Stimulated activated memory B cell treated with anti-CD40 and anti-IgM and Interleukin-4, amounts not matched to agents 10 μg/mL and 1 μg/mL and 100 μg/mL, for 72 hours (primary cell): Measurements from ENCODE around the gene NAALADL2.

ENCODE experiments used
- ATAC-seq: fragments of 150-1000 bp; cut with Tn5 transposase; 2 replicates; pipeline ENCODE4 v1.10.0; 2021
- H3K27ac Mint-ChIP-seq: one replicate; pipeline ENCODE4 v1.8.0; 2022; ENCODE audit warnings: mild to moderate bottlenecking, mixed read lengths
- H3K27me3 Mint-ChIP-seq: one replicate; pipeline ENCODE4 v1.8.0; 2022; ENCODE audit warnings: mixed read lengths
- H3K36me3 Mint-ChIP-seq: one replicate; pipeline ENCODE4 v1.8.0; 2022; ENCODE audit warnings: mixed read lengths
- H3K4me1 Mint-ChIP-seq: one replicate; pipeline ENCODE4 v1.8.0; 2022; ENCODE audit warnings: mixed read lengths
- H3K4me3 Mint-ChIP-seq: one replicate; pipeline ENCODE4 v1.8.0; 2022; ENCODE audit warnings: mild to moderate bottlenecking, moderate library complexity, mixed read lengths
- H3K9me3 Mint-ChIP-seq: one replicate; pipeline ENCODE4 v1.8.0; 2022; ENCODE audit warnings: mixed read lengths

The NAALADL2 gene

DNA sequence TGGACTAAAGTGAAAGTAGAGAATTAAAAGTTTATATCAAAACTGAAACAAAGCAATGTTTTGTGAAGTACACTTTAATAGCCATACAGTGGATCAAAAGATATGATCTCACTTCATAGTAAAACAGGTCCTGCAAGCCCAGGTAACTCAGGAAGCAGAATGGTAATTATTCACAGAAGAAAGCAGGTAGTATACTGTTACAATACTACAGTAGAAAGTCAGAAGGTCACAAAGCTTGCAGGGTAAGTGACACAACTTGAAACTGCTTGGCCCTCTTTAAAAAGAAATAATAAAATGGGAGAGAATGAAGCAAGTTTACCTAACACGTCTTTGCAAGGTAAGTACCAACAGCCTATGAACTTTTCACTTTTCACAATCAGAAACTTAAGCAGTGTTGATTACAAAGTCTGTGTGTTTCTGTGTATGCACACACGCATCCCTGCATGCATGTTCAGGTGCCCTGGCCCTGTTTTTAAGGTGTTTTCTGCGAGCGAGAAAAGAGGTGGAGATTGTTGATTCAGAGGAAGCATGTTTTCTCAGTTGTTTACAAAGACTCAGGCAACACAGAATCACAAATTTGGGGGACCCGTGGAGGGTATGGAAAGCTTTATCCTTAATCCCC, at the start of gene NAALADL2:
Gene NAALADL2, plus strand, starts transcription at position 221 of the 622 bp plus-strand sequence.
- peaks cover under 1% of the 10 kb centered on the region for H3K9me3 Mint-ChIP-seq
- H3K4me3 Mint-ChIP-seq, result no peak within 1 kb of the TSS
- no peak for ATAC-seq
- H3K4me1 Mint-ChIP-seq, result no peaks in the 10 kb centered on the region
- no peaks in the 10 kb centered on the region for H3K27me3 Mint-ChIP-seq
- no peak within 1 kb of the TSS for H3K27ac Mint-ChIP-seq
- H3K36me3 Mint-ChIP-seq, result no peaks in the 10 kb centered on the region

DNA sequence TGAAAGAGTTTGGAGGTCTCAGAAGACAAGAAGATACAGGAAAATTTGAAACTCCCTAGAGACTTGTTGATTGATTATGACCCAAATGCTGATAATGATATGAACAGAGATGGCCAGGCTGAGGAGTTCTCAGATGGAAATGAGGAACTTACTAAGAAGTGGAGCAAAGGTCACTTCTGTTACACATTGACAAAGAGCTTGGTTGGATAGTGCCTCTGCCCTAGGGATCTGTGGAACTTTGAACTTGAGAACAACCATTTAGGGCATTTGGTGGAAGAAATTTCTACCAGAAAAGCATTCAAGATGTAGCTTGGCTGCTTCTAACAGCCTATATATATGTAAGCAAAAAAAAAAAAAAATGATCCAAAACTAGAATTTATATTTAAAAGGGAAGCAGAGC, 48.9 kb upstream of the NAALADL2 start:
- H3K36me3 Mint-ChIP-seq, result no peaks in the 10 kb centered on the region
- no peaks in the 10 kb centered on the region for H3K4me1 Mint-ChIP-seq
- H3K27ac Mint-ChIP-seq, result no peak overlapping the region
- no peak overlapping the region for H3K4me3 Mint-ChIP-seq
- ATAC-seq, result no peak
- no peaks in the 10 kb centered on the region for H3K27me3 Mint-ChIP-seq
- peaks cover 9% of the 10 kb centered on the region for H3K9me3 Mint-ChIP-seq

DNA sequence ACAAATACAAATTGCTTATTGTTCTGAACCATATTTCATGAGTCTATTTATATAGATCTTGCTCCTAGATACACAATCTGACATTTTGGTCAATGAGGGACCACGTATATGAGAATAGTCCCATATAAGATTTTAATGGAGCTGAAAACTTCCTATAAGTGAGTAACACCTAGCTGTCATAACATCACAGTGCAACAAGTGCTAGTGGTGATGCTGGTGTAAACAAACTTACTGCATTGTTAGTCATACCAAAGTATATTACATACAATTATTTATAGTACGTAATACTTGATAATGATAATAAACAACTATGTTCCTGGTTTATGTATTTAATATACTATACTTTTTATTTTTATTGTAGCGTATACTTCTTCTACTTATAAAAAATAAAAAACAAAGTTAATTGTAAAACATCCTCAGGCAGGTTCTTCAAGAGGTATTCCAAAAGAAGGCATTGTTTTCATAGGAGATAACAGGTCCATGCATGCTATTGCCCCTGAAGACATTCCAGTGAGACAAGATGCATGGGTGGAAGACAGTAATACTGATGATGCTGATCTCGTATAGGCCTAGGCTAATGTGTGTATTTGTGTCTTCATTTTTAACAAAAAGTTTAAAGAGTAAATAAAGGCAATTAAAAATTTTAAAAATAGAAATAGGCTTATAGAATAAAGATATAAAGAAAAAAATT, 46.8 kb upstream of the NAALADL2 start:
- Mint-ChIP-seq H3K36me3 (no peaks in the 10 kb centered on the region), H3K4me3 (no peak overlapping the region), H3K4me1 (no peaks in the 10 kb centered on the region), H3K9me3 (peaks cover 9% of the 10 kb centered on the region), H3K27me3 (no peaks in the 10 kb centered on the region), H3K27ac (no peak overlapping the region)
- ATAC-seq, result no peak

DNA sequence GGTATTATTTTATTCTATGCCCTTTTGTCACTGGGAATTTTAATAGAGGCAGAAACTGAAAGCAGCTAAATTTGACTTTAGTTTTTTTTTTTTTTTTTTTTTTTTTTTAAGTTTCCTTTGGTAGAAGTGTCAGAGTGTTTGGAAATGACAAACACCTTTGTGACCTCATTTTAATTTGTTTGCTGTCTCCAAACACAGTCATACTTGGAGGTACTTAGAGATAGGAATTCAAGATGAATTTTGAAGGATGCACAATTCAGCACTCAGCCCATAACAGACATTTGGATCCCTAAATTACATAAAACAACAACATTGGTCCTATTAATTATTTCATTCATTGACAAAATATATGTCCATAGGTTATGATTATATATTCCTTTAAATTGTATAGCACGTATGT, 43.4 kb upstream of the NAALADL2 start:
- H3K4me1 Mint-ChIP-seq, result no peaks in the 10 kb centered on the region
- ATAC-seq, result no peak
- peaks cover 3% of the 10 kb centered on the region for H3K9me3 Mint-ChIP-seq
- H3K27ac Mint-ChIP-seq, result no peak overlapping the region
- no peaks in the 10 kb centered on the region for H3K36me3 Mint-ChIP-seq
- no peak overlapping the region for H3K4me3 Mint-ChIP-seq
- H3K27me3 Mint-ChIP-seq, result no peaks in the 10 kb centered on the region

DNA sequence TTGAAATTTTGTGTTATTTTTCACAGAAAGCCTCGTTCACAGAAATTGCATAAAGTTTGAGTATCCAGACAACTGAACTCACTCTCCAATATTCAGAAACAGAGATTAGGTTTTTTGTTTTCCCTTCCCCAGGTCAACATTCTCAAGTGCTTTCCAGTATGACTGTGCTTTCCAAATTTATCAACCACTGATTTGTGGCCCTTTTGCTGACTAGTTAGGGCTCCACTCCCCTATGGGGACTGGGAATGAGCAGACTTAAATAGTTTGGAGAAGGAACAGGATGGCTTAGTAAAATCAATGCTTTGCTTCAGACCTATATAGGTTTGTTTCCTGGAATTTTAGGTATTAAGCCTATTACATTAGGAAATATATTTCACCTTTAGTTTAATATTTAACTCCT, 38.2 kb upstream of the NAALADL2 start:
- H3K4me1 Mint-ChIP-seq, result no peaks in the 10 kb centered on the region
- ATAC-seq, result no peak
- H3K9me3 Mint-ChIP-seq, result peaks cover 2% of the 10 kb centered on the region
- no peak overlapping the region for H3K4me3 Mint-ChIP-seq
- H3K36me3 Mint-ChIP-seq, result no peaks in the 10 kb centered on the region
- no peak overlapping the region for H3K27ac Mint-ChIP-seq
- no peaks in the 10 kb centered on the region for H3K27me3 Mint-ChIP-seq

DNA sequence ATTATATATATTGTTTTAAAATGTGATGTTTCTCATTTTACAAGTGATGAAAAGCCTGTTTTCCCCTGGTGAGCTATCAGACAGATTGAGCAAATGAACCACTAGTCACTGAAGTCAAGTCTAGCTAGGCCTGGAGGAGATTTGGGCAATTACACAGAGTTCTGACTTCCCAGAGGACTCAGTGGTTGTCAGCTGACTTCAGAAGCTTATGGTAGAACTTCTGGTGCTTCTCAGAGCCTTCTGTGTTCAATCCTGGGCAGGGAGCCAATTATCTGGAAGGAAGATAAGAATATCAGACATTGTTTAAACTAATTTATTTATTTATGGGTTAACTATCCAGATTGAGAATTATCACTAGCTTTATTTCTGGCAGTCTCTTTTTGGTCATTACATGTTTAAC, 37.7 kb upstream of the NAALADL2 start:
- no peak for ATAC-seq
- H3K9me3 Mint-ChIP-seq, result peaks cover 5% of the 10 kb centered on the region
- H3K4me1 Mint-ChIP-seq, result no peaks in the 10 kb centered on the region
- H3K27me3 Mint-ChIP-seq, result no peaks in the 10 kb centered on the region
- no peaks in the 10 kb centered on the region for H3K36me3 Mint-ChIP-seq
- H3K4me3 Mint-ChIP-seq, result no peak overlapping the region
- H3K27ac Mint-ChIP-seq, result no peak overlapping the region

DNA sequence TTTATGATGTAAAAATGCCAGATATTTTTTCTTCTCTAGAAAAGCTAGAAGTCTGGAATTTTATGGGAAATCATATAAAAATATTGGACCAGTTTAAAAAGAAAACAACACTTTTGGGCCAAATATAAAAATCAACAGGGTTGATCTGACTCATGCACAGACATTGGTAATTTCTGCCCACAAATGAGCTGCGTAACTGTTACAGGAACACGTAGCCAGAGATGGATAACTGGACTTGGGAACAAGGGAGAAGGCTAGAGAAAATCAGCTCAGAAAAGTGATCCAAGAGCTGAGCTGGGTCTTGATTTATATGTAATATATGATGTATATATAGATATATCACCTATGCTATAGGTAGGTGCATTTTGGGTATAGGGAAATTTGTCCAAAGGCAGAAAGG, 36.8 kb upstream of the NAALADL2 start:
- Mint-ChIP-seq H3K4me3 (no peak overlapping the region), H3K9me3 (peaks cover 5% of the 10 kb centered on the region), H3K27me3 (no peaks in the 10 kb centered on the region), H3K4me1 (no peaks in the 10 kb centered on the region), H3K27ac (no peak overlapping the region), H3K36me3 (no peaks in the 10 kb centered on the region)
- ATAC-seq, result no peak

DNA sequence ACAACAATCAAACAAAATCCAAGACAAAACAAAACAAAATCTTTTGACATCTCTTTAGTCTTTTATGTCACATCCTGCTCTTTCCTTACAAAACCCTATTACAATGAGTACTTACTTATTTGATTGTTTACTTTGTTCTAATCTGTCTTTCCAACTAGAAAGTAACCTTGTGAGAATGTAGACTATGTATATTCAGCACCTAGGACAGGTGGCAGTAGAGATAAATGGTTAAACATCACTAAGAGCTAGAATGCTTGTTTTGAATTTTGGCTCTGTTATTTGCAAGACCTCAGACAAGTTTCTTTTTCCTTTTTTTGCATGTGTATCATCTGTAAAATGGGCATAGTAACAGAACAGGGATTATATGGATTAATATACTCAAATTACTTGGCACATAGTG, 33.1 kb upstream of the NAALADL2 start:
- no peaks in the 10 kb centered on the region for H3K27me3 Mint-ChIP-seq
- peaks cover 8% of the 10 kb centered on the region for H3K9me3 Mint-ChIP-seq
- no peak for ATAC-seq
- H3K27ac Mint-ChIP-seq, result no peak overlapping the region
- no peaks in the 10 kb centered on the region for H3K36me3 Mint-ChIP-seq
- H3K4me3 Mint-ChIP-seq, result no peak overlapping the region
- no peaks in the 10 kb centered on the region for H3K4me1 Mint-ChIP-seq

DNA sequence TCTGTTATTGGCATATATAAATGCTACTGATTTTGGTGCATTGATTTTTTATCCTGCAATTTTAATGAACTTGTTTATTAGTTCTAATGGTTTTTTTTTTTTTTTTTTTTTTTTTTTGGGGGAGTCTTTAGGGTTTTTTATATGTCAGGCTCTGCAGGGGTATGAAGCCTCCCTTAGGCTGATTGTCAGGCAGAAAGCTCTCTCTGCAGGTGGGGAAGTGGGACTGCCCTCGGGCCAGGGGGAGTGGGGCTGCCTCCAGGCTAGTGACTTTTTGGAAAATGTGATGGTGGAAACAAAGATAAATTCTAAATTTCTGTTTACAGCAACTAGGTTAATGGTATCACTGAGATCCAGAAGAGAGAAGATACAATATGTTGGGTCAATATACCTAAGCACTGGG, 14.4 kb upstream of the NAALADL2 start:
- Mint-ChIP-seq H3K27me3 (no peaks in the 10 kb centered on the region), H3K9me3 (no peaks in the 10 kb centered on the region), H3K4me3 (no peak overlapping the region), H3K36me3 (no peaks in the 10 kb centered on the region), H3K27ac (no peak overlapping the region), H3K4me1 (no peaks in the 10 kb centered on the region)
- no peak for ATAC-seq

DNA sequence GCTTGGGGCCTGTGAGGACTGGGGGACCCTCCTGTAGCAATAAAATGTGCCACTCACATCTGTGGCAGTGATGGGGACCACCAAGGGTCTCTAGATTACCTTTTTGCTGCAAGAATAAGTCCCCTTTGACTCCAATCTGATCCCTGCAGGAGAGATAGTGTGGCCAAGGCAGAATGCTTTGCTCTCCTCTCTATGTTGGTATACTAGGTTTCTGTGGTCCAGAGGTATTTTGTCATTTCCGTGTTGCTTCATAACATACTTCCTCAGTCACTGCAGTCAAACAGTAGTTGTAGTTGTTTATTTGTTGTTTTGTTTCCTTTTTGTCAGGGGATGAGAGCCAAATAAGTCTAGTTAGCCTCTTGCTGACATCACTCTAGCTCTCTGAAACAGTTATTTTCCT, 13.1 kb upstream of the NAALADL2 start:
- Mint-ChIP-seq H3K4me3 (no peak overlapping the region), H3K27me3 (no peaks in the 10 kb centered on the region)
- ATAC-seq, result no peak

DNA sequence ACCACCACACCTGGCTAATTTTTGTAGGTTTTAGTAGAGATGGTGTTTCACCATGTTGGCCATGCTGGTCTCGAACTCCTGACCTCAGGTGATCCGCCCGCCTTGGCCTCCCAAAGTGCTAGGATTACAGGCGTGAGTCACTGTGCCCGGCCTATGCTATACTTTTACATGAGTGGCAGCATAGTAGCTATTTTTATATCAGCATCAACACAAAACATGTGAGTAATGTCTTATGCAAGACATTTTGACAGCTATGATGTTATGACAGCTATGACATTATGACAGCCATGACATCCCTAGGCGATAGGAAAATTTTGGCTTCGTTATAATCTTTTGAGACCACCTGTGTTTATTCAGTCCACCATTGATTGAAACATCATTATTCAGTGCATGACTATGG, 4.1 kb upstream of the NAALADL2 start:
- Mint-ChIP-seq H3K9me3 (peaks cover 9% of the 10 kb centered on the region), H3K4me3 (no peak overlapping the region), H3K36me3 (no peaks in the 10 kb centered on the region), H3K27ac (no peak overlapping the region), H3K4me1 (no peaks in the 10 kb centered on the region), H3K27me3 (no peaks in the 10 kb centered on the region)
- no peak for ATAC-seq

More for the DNA sequence above, 13.1 kb upstream of the NAALADL2 start:
- Mint-ChIP-seq H3K4me1 (no peaks in the 10 kb centered on the region), H3K9me3 (peaks cover 2% of the 10 kb centered on the region), H3K27ac (no peak overlapping the region), H3K36me3 (no peaks in the 10 kb centered on the region)

DNA sequence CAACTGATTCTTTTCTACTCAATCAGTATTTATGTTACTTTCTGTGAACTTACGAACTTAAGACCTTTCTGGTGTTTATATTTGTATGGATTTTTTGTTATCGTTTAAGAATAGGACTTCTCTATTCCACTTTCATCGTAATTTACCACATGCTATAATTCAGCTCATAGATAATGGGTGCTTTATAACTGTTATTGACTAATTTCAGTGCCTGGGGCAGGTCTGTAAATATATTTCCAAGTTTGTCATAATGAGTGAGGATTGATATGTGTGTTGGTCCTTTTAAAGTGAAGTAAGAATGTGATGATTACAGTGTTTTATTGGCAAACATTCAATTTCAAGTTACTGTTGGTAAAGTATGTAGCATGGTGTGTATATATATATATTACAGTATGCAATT, 1.8 kb upstream of the NAALADL2 start:
- Mint-ChIP-seq H3K4me3 (no peak overlapping the region), H3K27ac (no peak overlapping the region), H3K36me3 (no peaks in the 10 kb centered on the region), H3K4me1 (no peaks in the 10 kb centered on the region), H3K27me3 (no peaks in the 10 kb centered on the region), H3K9me3 (peaks cover 6% of the 10 kb centered on the region)
- no peak for ATAC-seq

DNA sequence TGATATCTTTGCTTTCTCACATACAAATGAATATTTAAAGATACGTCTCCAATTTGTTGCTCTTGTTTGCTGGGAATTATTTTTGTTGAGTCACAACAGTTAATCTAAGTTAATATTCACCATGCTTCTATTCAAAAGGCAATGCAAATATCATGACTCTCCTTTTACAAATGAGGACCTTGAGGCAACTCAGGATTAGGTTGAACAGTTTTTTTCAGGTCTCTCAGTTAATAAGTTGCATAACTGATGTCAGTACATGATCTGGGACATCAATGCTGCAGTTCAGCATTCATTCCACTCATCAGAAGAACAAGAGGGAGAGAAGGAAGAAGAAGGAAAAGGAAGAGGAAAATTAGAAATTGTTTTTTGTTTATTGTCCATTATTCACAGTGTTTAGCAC, 781 bp upstream of the NAALADL2 start:
- H3K27me3 Mint-ChIP-seq, result no peaks in the 10 kb centered on the region
- H3K9me3 Mint-ChIP-seq, result peaks cover 3% of the 10 kb centered on the region
- no peak overlapping the region for H3K4me3 Mint-ChIP-seq
- H3K27ac Mint-ChIP-seq, result no peak overlapping the region
- no peak for ATAC-seq
- H3K4me1 Mint-ChIP-seq, result no peaks in the 10 kb centered on the region
- H3K36me3 Mint-ChIP-seq, result no peaks in the 10 kb centered on the region

DNA sequence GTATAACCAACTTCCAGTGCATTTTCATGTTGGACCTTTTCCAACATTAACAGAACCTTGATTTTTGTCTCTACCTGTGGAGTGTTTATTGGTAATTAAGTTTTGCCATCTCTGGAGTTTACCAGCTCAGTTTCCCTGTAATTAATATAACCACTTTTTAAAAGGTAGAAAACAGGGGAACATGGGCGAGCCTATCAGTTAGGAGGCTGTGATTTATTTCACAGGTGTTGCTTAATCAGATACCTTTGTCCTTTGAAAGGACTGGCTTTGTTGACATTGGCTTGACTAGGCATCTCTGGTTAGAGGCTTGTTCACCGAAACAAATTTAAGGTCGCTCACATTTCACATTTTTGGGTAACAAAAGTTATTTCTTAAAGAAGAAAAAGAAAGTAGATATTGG, 622 bp downstream of the NAALADL2 start:
- Mint-ChIP-seq H3K9me3 (no peaks in the 10 kb centered on the region), H3K4me3 (no peak overlapping the region), H3K36me3 (no peaks in the 10 kb centered on the region), H3K27ac (no peak overlapping the region), H3K27me3 (no peaks in the 10 kb centered on the region), H3K4me1 (no peaks in the 10 kb centered on the region)
- ATAC-seq, result no peak

DNA sequence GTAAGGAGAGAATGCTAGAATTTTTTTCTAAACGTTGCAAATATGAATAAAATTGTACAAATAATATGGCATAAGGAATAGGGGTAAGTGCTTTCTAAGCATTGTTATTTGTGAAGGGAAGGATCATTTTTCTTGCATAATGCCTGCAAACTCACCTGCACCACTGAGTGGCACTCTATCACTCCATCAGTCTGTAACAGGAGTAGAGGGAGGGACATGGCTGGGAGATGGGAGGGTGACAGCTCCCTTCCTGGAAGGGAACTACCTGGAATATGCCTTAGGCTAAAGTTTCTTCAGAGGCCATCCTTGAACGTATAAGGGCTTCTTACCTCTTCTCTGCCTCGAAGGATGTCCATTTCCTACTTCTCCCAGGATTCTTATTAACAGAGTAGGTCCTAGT, 3.0 kb downstream of the NAALADL2 start:
- Mint-ChIP-seq H3K36me3 (no peaks in the 10 kb centered on the region), H3K4me1 (no peaks in the 10 kb centered on the region), H3K27me3 (no peaks in the 10 kb centered on the region), H3K27ac (no peak overlapping the region), H3K4me3 (no peak overlapping the region), H3K9me3 (no peaks in the 10 kb centered on the region)
- no peak for ATAC-seq

DNA sequence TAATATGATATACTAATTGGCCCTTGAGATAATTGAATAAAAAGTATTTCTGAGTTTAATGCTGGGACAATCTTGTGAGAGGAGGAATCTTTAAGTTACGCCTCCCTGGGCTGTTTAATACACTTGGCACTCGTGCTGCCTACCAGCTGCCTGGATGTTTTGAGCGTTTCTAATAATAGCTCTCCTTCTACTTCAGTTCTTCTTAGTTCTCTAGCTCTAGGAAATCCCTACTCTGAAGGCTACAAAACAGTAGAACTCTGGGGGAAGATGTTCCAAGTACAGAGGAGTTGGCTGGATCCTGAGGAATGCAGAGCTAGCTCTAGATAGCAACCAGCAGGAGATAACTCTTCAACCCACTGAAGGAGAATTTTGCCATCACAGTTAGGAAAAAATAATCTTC, 3.5 kb downstream of the NAALADL2 start:
- Mint-ChIP-seq H3K4me1 (no peaks in the 10 kb centered on the region), H3K4me3 (no peak overlapping the region), H3K36me3 (no peaks in the 10 kb centered on the region), H3K9me3 (no peaks in the 10 kb centered on the region), H3K27ac (no peak overlapping the region), H3K27me3 (no peaks in the 10 kb centered on the region)
- ATAC-seq, result no peak
